K562 (cell line): Measurements from ENCODE around the gene CLIP2.

ENCODE experiments used
- ATF1 ChIP-seq, 2 experiments: fragments of 450-650 bp in 1 of 2; IDR thresholded peaks; 2 replicates each; pipeline ENCODE4 v1.6.1; 2016; ENCODE audit warnings: missing compliant biosample characterization in 1 of 2, missing genetic modification characterization in 1 of 2
- BHLHE40 ChIP-seq: IDR thresholded peaks from 2 replicates; pipeline ENCODE4 v1.6.1; 2011; ENCODE audit warnings: low read length, improper control_type of control experiment
- GABPA ChIP-seq: fragments of 200-800 bp; sonication (Bioruptor generic); conservative IDR thresholded peaks from 2 replicates; pipeline ENCODE4 v1.6.1; 2016; ENCODE audit warnings: low read depth, missing genetic modification characterization, missing compliant biosample characterization
- HOXB6 ChIP-seq: fragments of 250-450 bp; sonication (Bioruptor Pico); IDR thresholded peaks from 2 replicates; pipeline ENCODE4 v1.5.1; 2022; ENCODE audit warnings: mild to moderate bottlenecking, borderline replicate concordance
- POLR2A ChIP-seq: fragments of 450-650 bp; conservative IDR thresholded peaks from 2 replicates; pipeline ENCODE4 v1.6.1; 2016
- RBFOX2 ChIP-seq: fragments of 200-400 bp; formaldehyde crosslinking; IDR thresholded peaks from 2 replicates; pipeline ENCODE4 v1.6.1; 2017; ENCODE audit warnings: low read depth, mild to moderate bottlenecking, low read length, moderate library complexity
- RBM39 ChIP-seq: fragments of 200-400 bp; formaldehyde crosslinking; optimal IDR thresholded peaks from 2 replicates; pipeline ENCODE3; 2018; ENCODE audit warnings: low read depth, low read length
- ZNF121 ChIP-seq: sonication (generic); formaldehyde crosslinking; conservative IDR thresholded peaks from 2 replicates; pipeline ENCODE4 v1.8.0; 2022; ENCODE audit warnings: missing genetic modification reagents
- TF ChIP-seq, protein P1 (sequence below), 3 experiments: IDR thresholded peaks in 2 of 3; conservative IDR thresholded peaks in 1 of 3; 2 replicates each; pipeline ENCODE4 v1.5.1; 2011 to 2012; ENCODE audit warnings: low read length in 3 of 3, mild to moderate bottlenecking in 3 of 3, control low read depth in 2 of 3, improper control_type of control experiment in 1 of 3, inconsistent platforms in 1 of 3, low read depth in 1 of 3, mixed read lengths in 1 of 3, moderate library complexity in 1 of 3; ENCODE audit not compliant: insufficient read depth in 2 of 3

DNA sequence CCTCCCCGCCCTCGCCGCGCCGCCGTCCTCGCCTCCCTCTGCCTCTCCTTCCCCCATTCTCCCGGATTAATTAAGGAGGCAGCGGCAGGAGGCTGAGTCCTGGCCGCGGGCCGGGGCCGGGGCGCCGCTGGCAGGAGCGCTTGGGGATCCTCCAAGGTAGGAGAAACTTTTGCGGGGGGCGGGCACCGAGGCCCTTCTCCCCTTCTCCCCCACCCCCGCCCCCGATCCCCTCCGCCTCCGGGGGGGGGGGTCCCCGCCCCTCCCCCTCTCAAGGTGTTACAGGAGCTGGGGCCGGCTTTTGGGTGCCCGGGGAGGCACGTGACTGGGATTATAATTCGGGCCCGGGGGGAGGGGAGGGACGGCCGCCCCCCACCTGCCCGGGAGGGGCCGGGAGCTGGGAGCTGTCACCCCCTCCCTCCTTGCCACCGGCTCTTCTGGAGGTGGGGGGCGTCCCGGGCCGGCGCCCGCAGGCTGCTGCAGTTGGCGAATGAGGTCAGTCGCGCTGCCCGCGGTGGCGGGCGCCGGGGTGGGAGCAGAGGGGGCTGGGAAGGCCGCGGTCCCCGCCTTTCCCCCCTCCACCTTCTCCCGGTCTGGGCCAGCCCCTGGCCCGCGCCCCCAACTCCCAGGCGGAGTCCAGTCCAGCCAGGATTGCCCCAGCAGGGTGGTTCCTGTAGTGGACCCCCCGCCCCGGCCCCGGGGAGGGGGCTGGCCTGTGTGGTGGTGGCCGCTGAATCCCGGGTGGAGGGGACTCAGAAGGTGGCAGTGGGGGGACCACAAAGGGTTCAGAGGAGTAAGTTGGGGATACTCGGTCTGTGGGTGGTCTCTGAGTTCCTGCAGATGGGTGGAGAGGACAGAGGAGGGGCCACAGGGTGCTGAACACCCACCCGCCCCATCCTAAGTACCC, 165.1 kb downstream of the CLIP2 start:
- TF ChIP-seq RBFOX2, result 0 out of 2 replicates have a peak, but pooled peaks have one; percentile 19
- TF ChIP-seq, protein P1, sequence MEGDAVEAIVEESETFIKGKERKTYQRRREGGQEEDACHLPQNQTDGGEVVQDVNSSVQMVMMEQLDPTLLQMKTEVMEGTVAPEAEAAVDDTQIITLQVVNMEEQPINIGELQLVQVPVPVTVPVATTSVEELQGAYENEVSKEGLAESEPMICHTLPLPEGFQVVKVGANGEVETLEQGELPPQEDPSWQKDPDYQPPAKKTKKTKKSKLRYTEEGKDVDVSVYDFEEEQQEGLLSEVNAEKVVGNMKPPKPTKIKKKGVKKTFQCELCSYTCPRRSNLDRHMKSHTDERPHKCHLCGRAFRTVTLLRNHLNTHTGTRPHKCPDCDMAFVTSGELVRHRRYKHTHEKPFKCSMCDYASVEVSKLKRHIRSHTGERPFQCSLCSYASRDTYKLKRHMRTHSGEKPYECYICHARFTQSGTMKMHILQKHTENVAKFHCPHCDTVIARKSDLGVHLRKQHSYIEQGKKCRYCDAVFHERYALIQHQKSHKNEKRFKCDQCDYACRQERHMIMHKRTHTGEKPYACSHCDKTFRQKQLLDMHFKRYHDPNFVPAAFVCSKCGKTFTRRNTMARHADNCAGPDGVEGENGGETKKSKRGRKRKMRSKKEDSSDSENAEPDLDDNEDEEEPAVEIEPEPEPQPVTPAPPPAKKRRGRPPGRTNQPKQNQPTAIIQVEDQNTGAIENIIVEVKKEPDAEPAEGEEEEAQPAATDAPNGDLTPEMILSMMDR (IDR thresholded peaks at IDR 0.05 in 2 of 3, conservative IDR thresholded peaks at IDR 0.05 in 1 of 3; ENCODE audit: insufficient read depth in 2 of 3, low read depth in 1 of 3, low read length in 3 of 3), result no peak
- no peak for TF ChIP-seq RBM39
- TF ChIP-seq ZNF121 (CRISPR knock-in tag), result no peak
- no peak for TF ChIP-seq POLR2A
- no peak for TF ChIP-seq HOXB6 (CRISPR knock-in tag)
- TF ChIP-seq BHLHE40, result peak; percentile 62
- TF ChIP-seq GABPA (tag), result no peak
- TF ChIP-seq ATF1 (CRISPR knock-in tag; IDR thresholded peaks at IDR 0.05), result no peak
- no peak for TF ChIP-seq ATF1 (tag; IDR thresholded peaks at IDR 0.05)
